Measurements from ENCODE around the gene DOCK3. TPM values are rescaled to one million over a fixed set of nuclear protein-coding genes. Genes with fewer than 3 reads are reported as not detected.
"Not testable (repeated sequence)": the region's sequence is repeated elsewhere in the genome, so short reads cannot be mapped to it uniquely, and the experiment has no call there.

The DOCK3 gene
- total RNA-seq, 1 experiment from 2014 or later, result 0.26 TPM

DNA sequence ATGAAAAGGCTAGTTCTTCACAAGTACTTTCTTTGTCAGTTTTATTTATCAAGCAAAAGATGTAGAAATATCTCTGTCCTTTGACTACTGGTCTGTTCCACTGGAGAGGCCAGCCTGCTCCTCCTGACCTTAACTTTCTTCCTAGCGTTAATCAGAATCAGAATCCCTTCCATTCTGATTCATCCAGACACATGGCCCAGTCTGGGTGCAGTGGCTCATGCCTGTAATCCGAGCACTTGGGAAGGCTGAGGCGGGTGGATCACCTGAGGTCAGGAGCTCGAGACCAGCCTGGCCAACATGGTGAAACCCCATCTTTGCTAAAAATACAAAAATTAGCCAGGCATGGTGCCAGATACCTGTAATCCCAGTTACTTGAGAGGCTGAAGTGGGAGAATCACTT lies 678.4 kb downstream of the DOCK3 start:
- no peak for DNase-seq
- H3K4me3 ChIP-seq, result no peak overlapping the region
- no peaks in the 10 kb centered on the region for H3K27me3 ChIP-seq
- H3K9me3 ChIP-seq, result no peaks in the 10 kb centered on the region
- no peaks in the 10 kb centered on the region for H3K36me3 ChIP-seq

DNA sequence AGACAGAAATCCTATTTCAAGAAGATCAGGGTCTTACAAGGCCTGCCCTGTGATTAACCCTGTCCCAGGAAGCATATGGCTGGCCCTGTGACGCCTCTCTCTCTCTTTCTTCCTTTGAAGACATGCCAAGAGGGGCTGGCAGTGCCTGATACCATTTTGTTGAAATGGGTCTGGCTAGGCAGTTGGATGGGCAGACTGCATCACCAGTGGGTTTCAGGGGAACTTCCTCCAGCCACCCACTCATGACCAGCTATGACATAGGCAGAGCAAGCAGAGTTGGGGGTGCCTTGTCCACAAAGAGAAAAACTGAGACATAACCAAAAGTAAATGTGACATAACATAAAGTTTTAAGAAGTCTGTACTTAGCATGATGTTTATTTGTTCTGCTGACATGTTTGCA lies 679.0 kb downstream of the DOCK3 start:
- no peaks in the 10 kb centered on the region for H3K36me3 ChIP-seq
- no peak overlapping the region for H3K4me3 ChIP-seq
- no peaks in the 10 kb centered on the region for H3K9me3 ChIP-seq
- peak; percentile 67 for DNase-seq
- no peaks in the 10 kb centered on the region for H3K27me3 ChIP-seq

DNA sequence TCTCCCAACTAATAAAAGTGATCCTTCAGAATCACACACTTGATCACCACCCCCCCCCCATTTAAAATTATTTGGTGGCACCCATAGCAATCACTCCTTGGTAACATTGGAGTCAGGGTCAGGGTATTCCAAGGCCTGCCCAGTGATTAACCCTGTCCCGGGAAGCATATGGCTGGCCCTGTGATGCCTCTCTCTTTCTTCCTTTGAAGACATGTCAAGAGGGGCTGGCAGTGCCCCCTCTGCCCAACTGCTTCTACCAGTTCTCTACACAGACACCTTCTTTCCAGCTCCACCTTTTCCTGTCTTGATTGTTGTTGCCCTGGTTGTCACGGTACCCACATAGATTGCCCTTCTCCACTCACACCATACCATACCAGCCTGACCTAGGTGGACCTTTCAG lies 679.4 kb downstream of the DOCK3 start:
- Histone ChIP-seq H3K27me3 (no peaks in the 10 kb centered on the region), H3K36me3 (no peaks in the 10 kb centered on the region), H3K4me3 (no peak overlapping the region), H3K9me3 (no peaks in the 10 kb centered on the region)
- no peak for DNase-seq

DNA sequence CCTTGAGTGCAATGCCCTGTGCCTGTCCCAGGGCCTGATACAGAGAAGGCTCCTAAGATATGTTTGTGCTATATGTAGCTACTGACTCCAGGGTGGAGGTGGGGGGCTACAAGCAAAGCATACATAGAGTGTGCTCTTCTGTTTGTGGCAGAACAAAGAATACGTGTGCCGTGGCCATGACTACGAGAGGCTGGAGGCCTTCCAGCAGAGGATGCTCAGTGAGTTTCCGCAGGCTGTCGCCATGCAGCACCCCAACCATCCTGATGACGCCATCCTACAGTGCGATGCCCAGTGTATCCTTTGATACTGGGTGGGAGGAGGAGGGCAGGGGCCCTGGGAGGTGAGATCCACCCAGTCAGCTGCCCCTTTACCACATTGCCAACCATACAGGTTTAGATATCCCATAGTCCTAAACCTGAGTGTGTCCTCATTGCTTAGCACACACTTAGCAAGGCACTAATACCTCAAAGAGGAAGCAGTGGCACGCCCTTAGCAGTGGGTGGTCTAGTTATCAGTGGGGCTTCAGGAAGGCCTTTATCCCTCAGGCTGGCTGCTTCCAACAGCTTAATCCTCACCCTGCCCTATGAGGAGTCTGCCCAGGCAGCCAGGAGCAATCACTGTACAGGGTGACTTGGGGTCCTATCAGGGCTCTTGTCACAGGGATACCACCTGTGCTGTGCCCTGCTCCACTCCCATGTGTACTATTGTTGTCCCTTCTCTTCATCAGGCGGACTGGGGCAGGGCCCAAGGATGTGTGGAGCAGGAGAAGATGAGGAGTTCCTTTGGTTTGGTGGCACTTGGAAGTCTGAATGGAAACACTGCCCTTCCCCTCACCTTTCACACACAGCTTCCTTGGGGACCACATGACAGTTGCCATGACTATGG lies 680.2 kb downstream of the DOCK3 start:
- Histone ChIP-seq H3K36me3 (no peaks in the 10 kb centered on the region), H3K9me3 (no peaks in the 10 kb centered on the region), H3K4me3 (no peak overlapping the region), H3K27me3 (no peaks in the 10 kb centered on the region)
- no peak for DNase-seq

DNA sequence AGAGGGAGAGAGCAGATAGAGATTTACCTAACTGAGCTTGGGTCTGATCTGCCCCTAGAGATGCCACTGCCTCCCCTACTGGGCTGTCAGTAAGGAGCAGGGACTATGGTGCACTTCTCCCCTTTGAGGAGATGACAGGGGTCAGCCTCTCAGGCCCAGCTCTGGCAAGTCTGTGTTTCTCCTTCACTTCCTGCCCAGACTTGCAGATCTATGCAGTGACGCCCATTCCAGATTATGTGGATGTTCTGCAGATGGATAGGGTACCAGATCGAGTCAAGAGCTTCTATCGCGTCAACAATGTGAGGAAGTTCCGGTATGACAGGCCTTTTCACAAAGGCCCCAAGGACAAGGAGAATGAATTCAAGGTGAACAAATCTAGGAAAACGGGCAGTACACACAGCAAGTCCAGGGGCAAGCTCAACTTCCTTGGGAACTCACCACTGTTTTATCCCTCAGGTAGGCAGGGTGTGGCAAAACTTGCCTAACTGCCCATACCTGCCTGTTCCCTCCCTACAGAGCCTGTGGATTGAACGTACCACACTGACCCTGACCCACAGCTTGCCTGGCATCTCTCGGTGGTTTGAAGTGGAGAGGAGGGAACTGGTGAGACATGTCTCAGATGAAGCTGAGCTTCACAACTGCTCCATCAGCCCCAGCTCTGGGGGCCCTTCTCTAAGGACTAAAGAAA lies 681.3 kb downstream of the DOCK3 start:
- no peaks in the 10 kb centered on the region for H3K27me3 ChIP-seq
- no peak for DNase-seq

DNA sequence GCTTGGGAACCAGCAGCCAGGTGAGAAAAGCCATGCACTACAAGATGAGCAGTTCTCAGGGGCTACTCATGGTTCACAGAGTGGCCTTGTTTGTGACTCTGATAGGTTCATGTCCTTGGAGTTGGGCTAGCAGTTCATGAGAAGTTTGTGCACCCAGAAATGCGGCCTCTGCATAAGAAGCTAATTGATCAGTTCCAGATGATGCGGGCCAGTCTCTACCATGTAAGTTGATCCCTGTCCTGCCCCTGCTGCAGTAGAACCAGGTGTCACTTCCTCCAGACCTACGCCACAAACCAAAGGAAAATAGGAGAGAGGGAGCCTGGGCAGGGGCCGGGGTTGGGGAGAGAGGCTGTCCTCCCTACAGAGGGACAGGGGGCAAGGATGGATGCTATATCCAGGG lies 683.1 kb downstream of the DOCK3 start:
- no peaks in the 10 kb centered on the region for H3K9me3 ChIP-seq
- H3K36me3 ChIP-seq, result no peaks in the 10 kb centered on the region
- DNase-seq, result no peak
- H3K27me3 ChIP-seq, result no peaks in the 10 kb centered on the region
- no peak overlapping the region for H3K4me3 ChIP-seq

More for the DNA sequence above, 681.3 kb downstream of the DOCK3 start:
- no peaks in the 10 kb centered on the region for H3K36me3 ChIP-seq
- H3K4me3 ChIP-seq, result no peak overlapping the region
- no peaks in the 10 kb centered on the region for H3K9me3 ChIP-seq

DNA sequence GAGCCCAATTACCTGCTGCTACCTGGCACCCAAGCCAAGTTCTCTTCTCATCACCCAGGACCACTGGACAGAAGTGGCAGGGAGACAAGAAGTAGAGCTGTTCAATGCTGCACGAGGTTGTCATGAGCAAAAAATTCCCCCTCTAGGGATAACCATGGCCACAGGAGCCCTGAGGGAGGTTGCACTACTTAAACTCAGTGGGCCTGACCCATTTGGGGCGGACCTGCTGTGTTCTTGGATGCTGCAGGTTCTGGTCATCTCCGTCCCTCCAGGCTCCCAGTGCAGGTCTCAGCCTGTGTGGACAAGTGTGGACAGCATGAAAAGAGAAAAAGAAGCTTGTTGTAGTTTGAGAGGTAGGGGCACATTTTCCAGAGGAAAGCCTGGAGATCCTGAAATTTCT lies 684.3 kb downstream of the DOCK3 start:
- no peak for DNase-seq
- Histone ChIP-seq H3K27me3 (no peaks in the 10 kb centered on the region), H3K4me3 (no peak overlapping the region), H3K9me3 (no peaks in the 10 kb centered on the region), H3K36me3 (no peaks in the 10 kb centered on the region)

DNA sequence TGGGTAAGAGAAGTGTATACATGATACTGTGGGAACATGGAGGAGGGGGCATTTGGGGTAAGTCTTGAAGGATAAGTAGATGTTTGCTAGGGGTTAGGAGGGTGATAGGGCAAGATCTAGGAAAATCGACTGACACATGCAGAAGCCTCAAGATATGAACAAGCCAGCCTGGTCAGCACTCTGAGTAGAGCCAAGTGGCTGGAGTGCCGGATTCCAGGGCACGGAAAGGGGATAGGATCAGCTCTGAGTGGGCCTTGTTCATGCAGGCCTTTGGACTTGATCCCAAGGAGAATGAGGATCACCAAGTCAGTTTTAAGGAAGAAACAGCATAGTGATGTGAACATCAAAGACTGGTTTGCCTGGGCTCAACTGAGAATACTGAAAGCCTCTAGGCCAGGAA lies 686.1 kb downstream of the DOCK3 start:
- no peak for DNase-seq
- Histone ChIP-seq H3K27me3 (no peaks in the 10 kb centered on the region), H3K9me3 (no peaks in the 10 kb centered on the region), H3K4me3 (no peak overlapping the region), H3K36me3 (no peaks in the 10 kb centered on the region)

DNA sequence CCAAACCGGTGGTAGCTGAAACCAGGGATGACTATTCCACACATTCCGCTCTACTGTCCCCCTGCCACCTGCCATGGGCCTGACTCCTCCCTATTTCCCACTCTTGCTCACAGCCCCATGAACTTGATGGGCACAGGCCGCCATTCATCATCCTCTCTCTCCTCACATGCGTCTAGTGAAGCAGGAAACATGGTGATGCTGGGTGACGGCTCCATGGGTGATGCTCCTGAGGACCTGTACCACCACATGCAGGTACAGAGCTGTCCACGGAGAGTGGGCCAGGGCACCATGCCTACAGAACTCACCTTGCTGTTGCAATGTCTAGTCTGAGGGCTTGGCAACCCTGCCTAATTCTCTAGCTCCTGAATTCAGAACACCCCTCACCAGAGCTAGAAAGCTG lies 687.0 kb downstream of the DOCK3 start:
- DNase-seq, result no peak
- Histone ChIP-seq H3K36me3 (no peaks in the 10 kb centered on the region), H3K27me3 (no peaks in the 10 kb centered on the region), H3K4me3 (no peak overlapping the region), H3K9me3 (no peaks in the 10 kb centered on the region)

DNA sequence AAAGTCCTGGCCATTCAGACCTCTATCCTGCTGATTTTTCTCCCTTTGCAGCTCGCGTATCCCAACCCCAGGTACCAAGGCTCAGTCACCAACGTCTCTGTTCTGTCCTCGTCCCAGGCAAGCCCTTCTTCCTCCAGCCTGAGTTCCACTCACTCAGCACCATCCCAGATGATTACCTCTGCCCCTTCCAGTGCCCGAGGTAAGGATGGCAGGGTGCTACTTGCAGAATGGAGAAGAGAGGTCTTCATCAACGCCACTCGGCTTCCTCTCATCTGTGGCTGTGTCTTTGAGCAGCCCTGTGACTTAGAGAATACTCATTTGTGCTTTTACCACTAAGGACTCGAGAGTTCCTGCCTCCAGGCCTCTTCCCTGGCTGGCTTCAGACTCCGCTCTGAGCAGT lies 687.7 kb downstream of the DOCK3 start:
- H3K27me3 ChIP-seq, result no peaks in the 10 kb centered on the region
- no peak overlapping the region for H3K4me3 ChIP-seq
- H3K9me3 ChIP-seq, result no peaks in the 10 kb centered on the region
- no peak for DNase-seq
- H3K36me3 ChIP-seq, result no peaks in the 10 kb centered on the region

DNA sequence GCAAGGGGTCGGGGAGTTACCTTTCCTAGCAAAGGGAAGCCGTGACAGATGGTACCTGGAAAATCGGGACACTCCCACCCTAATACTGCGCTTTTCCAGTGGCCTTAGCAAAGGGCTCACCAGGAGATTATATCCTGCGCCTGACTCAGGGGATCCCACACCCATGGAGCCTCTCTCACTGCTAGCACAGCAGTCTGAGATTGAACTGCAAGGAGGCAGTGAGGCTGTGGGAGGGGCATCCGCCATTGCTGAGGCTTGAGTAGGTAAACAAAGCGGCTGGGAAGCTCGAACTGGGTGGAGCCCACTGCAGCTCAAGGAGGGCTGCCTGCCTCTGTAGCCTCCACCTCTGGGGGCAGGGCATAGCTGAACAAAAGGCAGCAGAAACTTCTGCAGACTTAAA lies 693.5 kb downstream of the DOCK3 start:
- not testable (repeated sequence) for H3K4me3 ChIP-seq, H3K9me3 ChIP-seq, H3K27me3 ChIP-seq, DNase-seq, H3K36me3 ChIP-seq

DNA sequence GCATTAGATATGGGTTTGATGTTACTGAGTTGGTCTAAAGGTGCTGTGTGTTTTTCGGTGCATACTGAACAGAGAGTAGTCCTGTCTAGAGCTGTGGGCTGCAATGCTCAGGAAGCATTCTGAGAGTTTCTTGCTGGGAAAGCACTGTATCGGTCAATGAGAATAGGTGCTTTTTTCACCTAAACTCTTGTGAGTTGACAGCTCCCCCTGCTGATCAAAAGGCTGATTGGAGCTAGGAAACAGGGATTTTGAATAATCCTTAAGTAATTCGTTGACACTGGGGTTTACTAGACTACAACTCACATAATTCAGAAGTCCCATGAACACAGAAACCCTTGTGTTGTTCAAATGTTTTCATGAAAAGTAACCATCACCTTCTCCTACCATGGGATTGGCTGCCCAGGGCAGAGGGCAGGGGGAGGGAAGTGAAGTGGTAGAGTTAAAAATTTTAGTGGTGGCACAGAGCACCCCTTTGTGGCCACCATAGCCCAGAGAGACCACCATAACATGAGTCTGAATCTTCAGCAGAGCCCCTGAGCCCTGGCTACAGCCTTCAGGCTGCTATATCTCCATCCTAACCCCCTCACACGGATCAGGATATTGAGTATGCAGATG lies 697.3 kb downstream of the DOCK3 start:
- no peak for DNase-seq
- H3K27me3 ChIP-seq, result no peaks in the 10 kb centered on the region
- H3K36me3 ChIP-seq, result no peaks in the 10 kb centered on the region
- H3K4me3 ChIP-seq, result no peak overlapping the region
- no peaks in the 10 kb centered on the region for H3K9me3 ChIP-seq

DNA sequence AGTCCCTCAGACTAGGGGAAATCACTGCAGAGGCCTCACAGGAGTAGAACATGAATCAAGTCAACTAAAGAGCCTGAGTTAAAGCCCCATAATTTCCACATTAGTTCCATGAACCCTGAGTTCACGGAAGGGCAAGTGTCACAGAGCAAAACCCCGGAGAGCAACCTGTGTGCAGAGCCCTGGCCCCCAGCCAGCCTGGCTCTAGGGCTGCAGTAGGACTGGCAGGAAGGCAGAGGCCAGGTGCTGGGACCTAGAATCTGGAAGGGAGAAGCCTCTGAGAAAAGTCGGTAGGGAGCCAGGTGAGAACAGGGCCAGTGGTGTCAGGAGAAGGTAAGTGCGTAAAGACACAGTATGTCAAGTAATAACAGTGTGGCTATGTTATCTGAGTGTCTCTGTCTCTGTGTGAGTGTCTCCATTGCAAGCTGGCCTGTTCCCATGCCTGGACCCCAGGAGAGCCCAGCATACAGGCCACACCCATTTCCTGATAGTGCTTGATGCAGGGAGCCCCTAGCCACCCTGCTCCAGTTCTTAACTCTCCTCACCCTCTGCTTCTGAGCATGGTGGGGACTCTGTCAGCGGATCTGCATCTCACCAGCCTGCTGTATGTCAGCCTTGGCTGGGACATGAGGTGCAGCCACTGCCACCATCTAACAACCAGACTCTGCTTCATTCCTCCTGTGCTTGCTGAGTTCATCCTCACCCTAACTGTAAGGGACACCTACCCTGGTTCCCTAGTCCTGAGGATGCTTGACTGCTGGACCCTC lies 699.1 kb downstream of the DOCK3 start:
- no peaks in the 10 kb centered on the region for H3K36me3 ChIP-seq
- H3K27me3 ChIP-seq, result no peaks in the 10 kb centered on the region
- no peak for DNase-seq
- no peaks in the 10 kb centered on the region for H3K9me3 ChIP-seq
- no peak overlapping the region for H3K4me3 ChIP-seq

DNA sequence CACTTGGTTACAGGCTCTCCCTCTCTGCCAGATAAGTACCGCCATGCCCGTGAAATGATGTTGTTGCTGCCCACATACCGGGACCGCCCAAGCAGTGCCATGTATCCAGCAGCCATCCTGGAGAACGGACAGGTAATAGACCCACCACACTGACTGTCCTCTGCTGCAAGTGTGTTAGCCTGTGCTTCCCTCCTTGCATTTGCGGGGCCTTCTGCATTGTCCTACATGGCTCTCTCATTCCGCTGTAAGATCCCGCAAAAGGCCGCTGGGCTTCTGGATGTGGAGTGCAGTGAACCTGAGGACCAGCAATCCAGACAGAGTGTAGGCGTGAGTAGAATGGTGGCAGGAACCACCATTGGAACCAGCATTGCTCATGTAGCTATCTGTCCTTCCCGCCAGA lies 699.7 kb downstream of the DOCK3 start:
- Histone ChIP-seq H3K27me3 (no peaks in the 10 kb centered on the region), H3K36me3 (no peaks in the 10 kb centered on the region), H3K4me3 (no peak overlapping the region), H3K9me3 (no peaks in the 10 kb centered on the region)
- no peak for DNase-seq

DNA sequence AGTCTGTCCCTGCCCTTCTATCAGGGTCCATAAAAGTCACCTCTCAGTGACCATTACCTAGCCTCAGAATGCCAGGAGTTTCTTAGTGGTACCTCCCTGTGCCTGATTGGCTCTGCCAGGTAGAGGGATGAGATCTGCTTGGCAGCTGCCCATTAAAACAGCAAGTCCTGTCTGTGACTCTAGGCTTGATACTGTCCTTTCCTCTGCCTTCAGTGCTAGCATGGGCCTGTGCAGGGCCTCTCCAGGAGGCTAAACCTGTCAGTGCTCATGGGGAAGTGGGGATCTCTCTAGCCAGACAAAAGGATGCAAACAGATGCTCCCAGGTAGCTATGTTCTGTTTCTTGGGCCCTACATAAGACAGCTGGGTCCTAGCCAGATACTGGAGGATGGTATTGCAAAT lies 700.4 kb downstream of the DOCK3 start:
- H3K4me3 ChIP-seq, result no peak overlapping the region
- no peaks in the 10 kb centered on the region for H3K9me3 ChIP-seq
- DNase-seq, result no peak
- no peaks in the 10 kb centered on the region for H3K27me3 ChIP-seq
- H3K36me3 ChIP-seq, result no peaks in the 10 kb centered on the region

DNA sequence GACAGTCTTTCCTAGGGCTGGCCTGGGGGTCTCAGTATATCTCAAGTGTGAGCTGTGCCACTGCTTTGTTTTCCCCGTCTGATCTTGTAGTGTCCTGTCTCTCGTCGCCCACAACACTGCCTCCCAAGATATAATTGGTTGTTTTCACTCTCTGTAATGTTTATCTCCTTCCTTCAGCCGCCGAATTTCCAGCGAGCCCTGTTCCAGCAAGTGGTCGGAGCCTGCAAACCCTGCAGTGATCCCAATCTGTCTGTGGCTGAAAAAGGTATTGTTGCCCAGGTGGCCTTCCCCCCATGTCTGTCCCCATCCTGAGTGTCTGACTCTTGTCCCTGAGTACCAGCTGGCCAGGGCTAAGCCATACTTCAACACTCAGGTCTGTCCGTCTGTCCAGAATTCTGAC lies 700.8 kb downstream of the DOCK3 start:
- no peaks in the 10 kb centered on the region for H3K9me3 ChIP-seq
- no peaks in the 10 kb centered on the region for H3K27me3 ChIP-seq
- H3K4me3 ChIP-seq, result no peak overlapping the region
- no peak for DNase-seq
- H3K36me3 ChIP-seq, result no peaks in the 10 kb centered on the region

DNA sequence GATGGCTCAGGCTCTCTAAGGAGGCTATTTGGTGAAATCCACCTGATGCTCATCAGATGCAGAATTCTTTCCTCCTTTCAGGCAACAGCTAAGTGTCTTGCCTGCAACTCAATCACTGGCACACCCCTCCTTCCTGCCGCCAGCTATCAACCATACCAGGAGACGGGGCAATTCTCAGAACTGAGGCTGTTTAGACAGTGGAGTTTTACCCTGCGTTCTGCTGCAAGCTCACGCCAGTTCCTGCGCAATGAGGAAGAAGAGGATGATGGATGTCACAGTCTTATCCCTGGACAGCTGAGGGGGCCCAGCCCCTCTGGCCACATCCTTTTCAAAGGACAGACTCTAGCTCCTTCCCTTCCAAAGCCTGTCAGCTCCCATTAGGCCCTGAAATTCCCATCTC lies 703.3 kb downstream of the DOCK3 start:
- no peaks in the 10 kb centered on the region for H3K27me3 ChIP-seq
- H3K4me3 ChIP-seq, result no peak overlapping the region
- H3K9me3 ChIP-seq, result no peaks in the 10 kb centered on the region
- no peaks in the 10 kb centered on the region for H3K36me3 ChIP-seq
- DNase-seq, result no peak
